ENCODE measurements around the gene KCTD17. TPM values are rescaled to one million over a fixed set of nuclear protein-coding genes. Genes with fewer than 3 reads are reported as not detected.

Gene KCTD17
- total and polyA plus RNA-seq, 2 of the 13 experiments (the other 11 are each of a cell fraction or from before 2014, with no cell fraction given) = 5.3 to 11.7 TPM

DNA sequence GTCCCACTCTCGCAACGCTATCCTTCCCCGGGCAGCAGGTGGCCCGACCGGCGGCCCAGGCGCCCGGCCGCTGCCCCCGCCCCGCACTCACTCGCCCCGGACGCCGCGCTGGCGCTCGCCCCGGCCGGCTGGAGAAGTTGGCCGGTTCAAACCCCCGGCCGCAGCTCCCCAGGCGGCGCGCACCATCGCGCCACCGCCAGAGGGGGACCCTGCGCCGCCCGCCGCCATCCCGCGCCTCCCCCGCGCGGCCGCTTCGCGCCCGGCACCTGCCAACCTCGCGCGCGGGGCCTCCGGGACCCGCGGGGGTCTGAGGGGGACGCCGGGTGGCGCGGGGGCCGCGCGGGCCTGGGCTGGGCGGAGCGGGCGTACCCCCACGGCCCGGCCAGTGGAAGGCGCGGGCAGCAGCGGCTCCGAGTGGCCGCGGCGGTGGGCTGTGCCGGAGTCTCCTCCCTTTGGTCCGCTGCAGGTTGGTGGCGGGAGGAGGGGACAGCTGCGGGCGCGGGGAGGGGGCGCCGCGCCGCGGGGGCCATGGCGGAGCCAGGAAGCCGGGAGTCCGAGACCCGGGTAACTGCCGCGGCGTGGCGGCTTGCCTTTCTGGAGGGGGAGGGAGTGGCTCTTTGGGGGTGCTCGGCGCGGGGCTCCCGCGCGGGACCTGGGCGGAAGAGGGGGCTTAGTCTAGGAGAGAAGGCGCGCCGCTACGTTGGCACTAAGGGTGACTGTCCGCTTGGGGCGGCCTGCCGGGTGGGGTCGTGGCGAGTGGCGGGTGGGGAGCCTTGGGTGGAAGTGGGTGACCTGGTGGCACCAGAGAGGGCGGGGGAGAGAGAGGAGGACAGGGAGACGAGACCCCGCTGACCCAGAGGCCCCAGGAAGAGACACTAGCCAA, 32.0 kb upstream of the KCTD17 start, which contains the start of the genes MPST and TST (continued):
- TF ChIP-seq ZNF674 (CRISPR knock-in tag; IDR thresholded peaks at IDR 0.05; ENCODE audit: low read depth) (no peak), KAT2B (IDR thresholded peaks at IDR 0.05; ENCODE audit: borderline replicate concordance, low read depth, low read length) (no peak), HNRNPK (IDR thresholded peaks at IDR 0.05; ENCODE audit: low read depth, low read length, poor library complexity, severe bottlenecking) (peak; percentile 75), SNAI1 (CRISPR knock-in tag; IDR thresholded peaks at IDR 0.05; ENCODE audit: borderline replicate concordance) (no peak), ZNF773 (CRISPR knock-in tag; IDR thresholded peaks at IDR 0.05; ENCODE audit: borderline replicate concordance) (peak; percentile 83; the same call in 1 of the 2 replicates), STAT5B (CRISPR knock-in tag; IDR thresholded peaks at IDR 0.05) (no peak), ZSCAN12 (CRISPR knock-in tag; IDR thresholded peaks at IDR 0.05) (0 out of 2 replicates have a peak, but pooled peaks have one; percentile 53), ISL2 (CRISPR knock-in tag; IDR thresholded peaks at IDR 0.05) (0 out of 2 replicates have a peak, but pooled peaks have one; percentile 14), TOE1 (CRISPR knock-in tag; IDR thresholded peaks at IDR 0.05) (no peak), MAFK (conservative IDR thresholded peaks at IDR 0.05 in 1 of 2, IDR thresholded peaks at IDR 0.05 in 1 of 2; ENCODE audit: low read length in 2 of 2) (no peak), ZNF317 (CRISPR knock-in tag; IDR thresholded peaks at IDR 0.05) (no peak), ZNF605 (CRISPR knock-in tag; IDR thresholded peaks at IDR 0.05) (no peak), CBX1 (IDR thresholded peaks at IDR 0.05; ENCODE audit: low read depth) (no peak), ARNT (IDR thresholded peaks at IDR 0.05) (no peak), HMG20B (CRISPR knock-in tag; conservative IDR thresholded peaks at IDR 0.05) (no peak), HDAC6 (IDR thresholded peaks at IDR 0.05; ENCODE audit: low read depth, low read length) (no peak), ZNF558 (CRISPR knock-in tag; IDR thresholded peaks at IDR 0.05; ENCODE audit: borderline replicate concordance) (0 out of 2 replicates have a peak, but pooled peaks have one; percentile 61)
- TF ChIP-seq, protein P1, sequence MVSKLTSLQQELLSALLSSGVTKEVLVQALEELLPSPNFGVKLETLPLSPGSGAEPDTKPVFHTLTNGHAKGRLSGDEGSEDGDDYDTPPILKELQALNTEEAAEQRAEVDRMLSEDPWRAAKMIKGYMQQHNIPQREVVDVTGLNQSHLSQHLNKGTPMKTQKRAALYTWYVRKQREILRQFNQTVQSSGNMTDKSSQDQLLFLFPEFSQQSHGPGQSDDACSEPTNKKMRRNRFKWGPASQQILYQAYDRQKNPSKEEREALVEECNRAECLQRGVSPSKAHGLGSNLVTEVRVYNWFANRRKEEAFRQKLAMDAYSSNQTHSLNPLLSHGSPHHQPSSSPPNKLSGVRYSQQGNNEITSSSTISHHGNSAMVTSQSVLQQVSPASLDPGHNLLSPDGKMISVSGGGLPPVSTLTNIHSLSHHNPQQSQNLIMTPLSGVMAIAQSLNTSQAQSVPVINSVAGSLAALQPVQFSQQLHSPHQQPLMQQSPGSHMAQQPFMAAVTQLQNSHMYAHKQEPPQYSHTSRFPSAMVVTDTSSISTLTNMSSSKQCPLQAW (CRISPR knock-in tag; IDR thresholded peaks at IDR 0.05) = no peak
- TF ChIP-seq, protein P2, sequence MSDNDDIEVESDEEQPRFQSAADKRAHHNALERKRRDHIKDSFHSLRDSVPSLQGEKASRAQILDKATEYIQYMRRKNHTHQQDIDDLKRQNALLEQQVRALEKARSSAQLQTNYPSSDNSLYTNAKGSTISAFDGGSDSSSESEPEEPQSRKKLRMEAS (IDR thresholded peaks at IDR 0.05) = peak; percentile 60
- TF ChIP-seq, protein P3, sequence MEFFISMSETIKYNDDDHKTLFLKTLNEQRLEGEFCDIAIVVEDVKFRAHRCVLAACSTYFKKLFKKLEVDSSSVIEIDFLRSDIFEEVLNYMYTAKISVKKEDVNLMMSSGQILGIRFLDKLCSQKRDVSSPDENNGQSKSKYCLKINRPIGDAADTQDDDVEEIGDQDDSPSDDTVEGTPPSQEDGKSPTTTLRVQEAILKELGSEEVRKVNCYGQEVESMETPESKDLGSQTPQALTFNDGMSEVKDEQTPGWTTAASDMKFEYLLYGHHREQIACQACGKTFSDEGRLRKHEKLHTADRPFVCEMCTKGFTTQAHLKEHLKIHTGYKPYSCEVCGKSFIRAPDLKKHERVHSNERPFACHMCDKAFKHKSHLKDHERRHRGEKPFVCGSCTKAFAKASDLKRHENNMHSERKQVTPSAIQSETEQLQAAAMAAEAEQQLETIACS (CRISPR knock-in tag; IDR thresholded peaks at IDR 0.05) = no peak
- TF ChIP-seq, protein P4, sequence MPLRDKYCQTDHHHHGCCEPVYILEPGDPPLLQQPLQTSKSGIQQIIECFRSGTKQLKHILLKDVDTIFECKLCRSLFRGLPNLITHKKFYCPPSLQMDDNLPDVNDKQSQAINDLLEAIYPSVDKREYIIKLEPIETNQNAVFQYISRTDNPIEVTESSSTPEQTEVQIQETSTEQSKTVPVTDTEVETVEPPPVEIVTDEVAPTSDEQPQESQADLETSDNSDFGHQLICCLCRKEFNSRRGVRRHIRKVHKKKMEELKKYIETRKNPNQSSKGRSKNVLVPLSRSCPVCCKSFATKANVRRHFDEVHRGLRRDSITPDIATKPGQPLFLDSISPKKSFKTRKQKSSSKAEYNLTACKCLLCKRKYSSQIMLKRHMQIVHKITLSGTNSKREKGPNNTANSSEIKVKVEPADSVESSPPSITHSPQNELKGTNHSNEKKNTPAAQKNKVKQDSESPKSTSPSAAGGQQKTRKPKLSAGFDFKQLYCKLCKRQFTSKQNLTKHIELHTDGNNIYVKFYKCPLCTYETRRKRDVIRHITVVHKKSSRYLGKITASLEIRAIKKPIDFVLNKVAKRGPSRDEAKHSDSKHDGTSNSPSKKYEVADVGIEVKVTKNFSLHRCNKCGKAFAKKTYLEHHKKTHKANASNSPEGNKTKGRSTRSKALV (CRISPR knock-in tag; IDR thresholded peaks at IDR 0.05) = no peak
- TF ChIP-seq, protein P5, sequence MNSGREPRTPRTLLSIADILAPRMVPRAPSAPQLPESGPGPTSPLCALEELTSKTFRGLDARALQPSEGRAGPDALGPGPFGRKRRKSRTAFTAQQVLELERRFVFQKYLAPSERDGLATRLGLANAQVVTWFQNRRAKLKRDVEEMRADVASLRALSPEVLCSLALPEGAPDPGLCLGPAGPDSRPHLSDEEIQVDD (CRISPR knock-in tag; IDR thresholded peaks at IDR 0.05; ENCODE audit: borderline replicate concordance) = no peak
- TF ChIP-seq, protein P6, sequence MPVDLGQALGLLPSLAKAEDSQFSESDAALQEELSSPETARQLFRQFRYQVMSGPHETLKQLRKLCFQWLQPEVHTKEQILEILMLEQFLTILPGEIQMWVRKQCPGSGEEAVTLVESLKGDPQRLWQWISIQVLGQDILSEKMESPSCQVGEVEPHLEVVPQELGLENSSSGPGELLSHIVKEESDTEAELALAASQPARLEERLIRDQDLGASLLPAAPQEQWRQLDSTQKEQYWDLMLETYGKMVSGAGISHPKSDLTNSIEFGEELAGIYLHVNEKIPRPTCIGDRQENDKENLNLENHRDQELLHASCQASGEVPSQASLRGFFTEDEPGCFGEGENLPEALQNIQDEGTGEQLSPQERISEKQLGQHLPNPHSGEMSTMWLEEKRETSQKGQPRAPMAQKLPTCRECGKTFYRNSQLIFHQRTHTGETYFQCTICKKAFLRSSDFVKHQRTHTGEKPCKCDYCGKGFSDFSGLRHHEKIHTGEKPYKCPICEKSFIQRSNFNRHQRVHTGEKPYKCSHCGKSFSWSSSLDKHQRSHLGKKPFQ (CRISPR knock-in tag; IDR thresholded peaks at IDR 0.05; ENCODE audit: insufficient replicate concordance) = peak; percentile 40
